HG03025 (cell line): ENCODE results near the gene KIF6.

Experiments used
- ATAC-seq: cut with Tn5 transposase; IDR thresholded peaks from one replicate; pipeline ENCODE4 v1.9.1; 2021; ENCODE audit warnings: mild to moderate bottlenecking, moderate library complexity; ENCODE audit not compliant: unreplicated experiment, low FRiP score

The KIF6 gene

DNA sequence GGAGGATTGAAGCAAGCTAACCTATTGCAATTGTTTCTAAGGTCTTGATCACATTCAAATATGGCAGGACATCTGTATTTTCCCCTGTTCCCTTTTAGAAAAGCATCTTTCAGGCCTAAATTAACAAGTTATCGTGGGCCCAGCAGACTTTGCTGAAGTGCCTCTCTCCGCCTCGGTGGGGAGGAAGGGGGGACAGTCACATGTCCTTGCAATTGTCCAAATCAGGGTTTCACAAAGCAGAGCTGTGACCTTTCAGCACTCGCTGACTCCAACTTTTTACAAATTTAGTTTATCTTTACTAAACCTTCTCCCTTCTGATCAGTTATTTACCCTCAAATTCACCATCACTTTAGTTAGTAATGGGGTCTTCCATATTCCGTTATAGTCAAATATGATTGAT lies 328.4 kb downstream of the KIF6 start:
- no peak for ATAC-seq

DNA sequence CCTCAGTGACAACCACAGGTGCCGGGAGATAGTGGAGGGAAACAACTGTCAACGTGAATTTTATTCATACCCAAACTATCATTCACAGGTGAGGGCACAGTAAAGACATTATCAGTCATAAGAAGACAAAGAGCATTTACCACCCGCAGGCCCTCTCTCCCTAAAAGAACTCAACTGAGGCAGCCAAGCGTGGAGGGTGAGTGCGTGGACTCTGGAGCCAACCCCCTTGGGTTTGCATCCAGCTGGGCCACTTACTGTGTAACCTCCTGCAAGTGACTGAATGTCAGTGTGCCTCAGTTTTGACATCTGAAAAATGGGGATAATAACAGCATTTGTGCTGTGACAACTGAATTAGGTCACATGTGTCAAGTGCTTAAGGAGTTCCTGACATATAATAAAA lies 332.1 kb downstream of the KIF6 start:
- no peak for ATAC-seq

DNA sequence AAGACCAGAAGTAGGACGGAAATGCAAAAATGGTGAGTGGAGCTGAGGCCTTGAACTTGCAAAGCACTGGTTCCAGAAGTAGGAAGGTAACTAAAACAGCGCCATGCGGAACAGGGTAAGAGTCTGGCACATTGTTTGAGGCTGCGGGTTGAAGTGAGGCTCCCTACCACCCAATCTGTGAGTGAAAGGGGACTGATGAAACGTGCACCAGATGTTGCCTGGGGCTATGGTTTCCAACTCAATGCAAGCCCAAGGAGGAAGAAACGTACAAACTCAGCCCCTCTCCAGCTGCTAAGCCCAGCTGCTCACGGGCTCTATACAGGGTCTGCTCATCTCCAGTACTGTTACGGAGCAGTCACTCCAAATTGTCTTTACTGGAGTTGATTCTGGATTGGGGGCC lies 334.0 kb downstream of the KIF6 start:
- no peak for ATAC-seq

DNA sequence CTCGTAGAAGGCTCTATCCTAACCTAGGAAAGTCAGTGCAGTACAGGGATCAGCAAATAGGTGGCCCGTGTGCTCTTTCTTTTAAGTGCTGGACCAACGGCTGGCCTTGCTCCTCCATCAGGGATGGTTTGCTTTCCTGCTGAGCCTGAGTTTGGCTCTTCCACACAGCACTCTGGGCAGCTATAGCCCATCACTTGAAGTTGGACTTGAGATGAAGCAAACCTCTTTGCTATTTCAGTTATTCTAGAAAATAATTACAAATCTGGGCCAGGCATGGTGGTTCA lies 335.8 kb downstream of the KIF6 start:
- no peak for ATAC-seq

DNA sequence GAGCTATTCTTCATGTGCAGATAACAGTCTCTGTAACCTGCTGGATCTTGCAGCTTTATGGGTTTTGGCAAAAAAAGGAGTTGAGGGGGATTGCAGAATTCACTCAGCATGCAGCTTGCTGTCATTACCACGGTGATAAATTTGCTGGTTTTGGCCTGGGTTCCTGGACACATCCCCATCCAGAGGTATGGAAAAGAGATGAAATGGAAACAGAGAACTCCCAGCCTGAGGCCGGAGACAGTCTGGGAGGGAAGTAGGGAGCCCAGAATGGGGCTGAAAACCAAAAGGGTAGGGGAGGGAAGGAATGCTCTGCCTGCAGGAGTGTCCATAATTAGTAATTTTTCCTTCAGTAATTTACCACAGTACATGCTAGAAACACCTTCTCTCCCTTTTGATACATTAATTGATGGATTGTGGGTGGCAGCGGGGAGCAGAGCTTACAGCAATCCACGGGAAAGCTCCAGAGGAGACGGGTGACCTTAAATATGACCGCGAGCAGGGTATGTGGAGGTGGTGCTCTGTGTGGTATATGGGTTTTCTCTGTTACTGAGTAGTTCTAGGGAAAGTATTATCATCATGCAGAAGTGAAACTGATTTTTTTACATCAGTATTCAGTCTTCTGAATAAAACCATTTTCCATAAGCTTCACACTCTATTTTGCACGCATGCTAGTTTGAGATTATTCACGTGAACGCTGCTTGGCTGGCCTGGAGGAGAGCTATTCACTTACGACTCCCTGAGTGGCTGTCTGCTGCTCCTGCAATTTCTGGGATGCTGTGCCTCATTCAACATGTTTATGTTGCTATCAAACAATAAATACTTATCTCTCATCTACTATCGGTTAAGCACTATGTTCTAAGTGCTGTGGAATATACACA lies 336.4 kb downstream of the KIF6 start:
- no peak for ATAC-seq

DNA sequence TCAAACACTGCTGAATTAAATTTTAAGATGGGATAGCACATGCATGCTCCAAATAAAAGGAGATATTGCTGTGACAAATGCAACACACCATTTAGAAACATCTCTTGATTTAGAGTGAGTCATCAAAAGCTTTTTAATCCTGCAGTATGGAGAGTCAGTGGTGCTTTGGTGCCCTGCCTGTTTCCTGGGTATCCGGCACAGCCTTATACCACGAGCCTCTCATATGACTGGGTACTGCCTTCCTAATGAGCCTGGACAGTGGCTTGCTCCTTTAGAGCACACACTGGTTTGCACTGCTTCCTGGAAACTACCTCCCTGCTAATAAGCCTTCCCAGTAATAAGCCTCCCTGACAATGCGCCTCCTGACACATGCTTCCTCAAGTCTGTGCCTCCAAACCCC lies 337.4 kb downstream of the KIF6 start:
- no peak for ATAC-seq

DNA sequence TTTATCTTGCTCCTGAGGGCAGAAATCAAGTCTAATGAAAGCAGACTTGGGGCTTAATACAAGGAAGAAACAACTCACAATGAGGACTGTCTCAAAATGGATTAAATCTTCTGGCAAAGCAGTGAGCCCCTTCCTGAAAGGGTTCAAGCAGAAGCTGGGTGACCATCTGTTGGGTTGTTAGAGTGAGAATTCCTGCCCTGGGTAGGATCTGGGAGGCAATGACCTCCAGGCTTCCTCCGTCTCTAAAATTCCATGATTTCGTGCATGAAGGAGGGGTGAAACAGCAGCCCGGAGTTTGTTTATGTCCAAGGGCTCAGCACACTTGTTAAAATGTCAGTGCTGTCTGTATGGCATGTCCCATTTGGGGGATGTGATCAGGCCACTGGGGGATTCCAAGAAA lies 338.7 kb downstream of the KIF6 start:
- ATAC-seq = no peak

DNA sequence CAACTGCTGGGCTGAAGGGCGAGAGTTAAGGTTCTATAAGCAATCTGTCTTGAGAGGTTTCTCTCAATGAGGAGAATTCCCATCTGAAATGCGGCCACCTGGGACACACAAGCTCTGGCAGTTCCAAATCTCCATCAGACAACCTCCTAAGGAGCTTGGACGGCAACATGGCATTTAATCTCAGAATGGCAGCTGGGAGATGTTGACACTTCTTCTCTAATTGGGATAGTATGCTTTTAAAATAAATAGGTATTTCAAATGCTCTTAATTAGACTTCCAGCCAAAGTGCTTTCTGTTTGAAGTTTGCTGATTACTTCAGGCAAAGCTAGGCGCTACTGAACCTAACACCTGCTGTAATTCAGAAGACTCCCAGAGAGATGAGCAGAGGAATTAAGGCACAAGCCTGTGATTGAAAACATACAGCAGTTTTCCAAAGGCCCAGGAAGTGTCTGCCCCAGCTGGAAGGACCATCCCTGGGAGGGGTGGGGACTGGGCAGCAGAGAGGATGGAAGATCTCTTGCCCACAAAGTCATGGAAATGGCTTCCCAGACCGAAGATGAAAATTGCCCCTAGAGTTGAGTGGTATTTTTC lies 343.6 kb downstream of the KIF6 start:
- ATAC-seq = no peak

DNA sequence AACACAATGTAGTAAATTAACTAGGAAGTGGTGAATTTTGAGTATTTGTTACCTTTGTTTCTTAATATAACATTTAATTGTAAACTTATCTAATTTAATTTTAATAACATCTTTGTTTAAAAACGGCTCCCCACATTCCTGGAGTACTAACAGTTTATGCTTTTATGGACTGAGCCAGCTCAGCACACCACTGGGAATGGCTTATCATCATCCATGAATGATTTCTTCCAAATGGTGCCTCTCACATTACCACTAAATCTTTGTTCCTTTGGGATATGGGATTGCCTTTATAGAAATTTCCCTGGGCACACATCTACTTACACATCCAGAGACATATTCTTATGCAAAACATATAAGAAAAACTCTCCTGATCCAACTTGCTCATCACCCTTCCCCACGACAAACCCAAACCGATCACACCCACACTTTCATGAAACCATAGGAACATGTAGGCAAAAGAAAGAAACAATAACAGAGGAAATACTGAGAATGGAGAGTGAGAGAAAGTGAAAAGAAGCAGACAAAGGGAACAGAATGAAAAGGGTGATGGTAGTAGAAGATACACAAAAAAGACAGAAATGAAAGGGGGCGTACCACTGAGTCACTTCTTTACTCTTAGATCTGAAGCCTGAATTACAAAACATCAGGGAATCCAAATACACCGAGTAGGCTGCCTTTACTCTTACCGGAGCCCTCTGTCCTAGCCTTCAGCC lies 344.2 kb downstream of the KIF6 start:
- no peak for ATAC-seq

DNA sequence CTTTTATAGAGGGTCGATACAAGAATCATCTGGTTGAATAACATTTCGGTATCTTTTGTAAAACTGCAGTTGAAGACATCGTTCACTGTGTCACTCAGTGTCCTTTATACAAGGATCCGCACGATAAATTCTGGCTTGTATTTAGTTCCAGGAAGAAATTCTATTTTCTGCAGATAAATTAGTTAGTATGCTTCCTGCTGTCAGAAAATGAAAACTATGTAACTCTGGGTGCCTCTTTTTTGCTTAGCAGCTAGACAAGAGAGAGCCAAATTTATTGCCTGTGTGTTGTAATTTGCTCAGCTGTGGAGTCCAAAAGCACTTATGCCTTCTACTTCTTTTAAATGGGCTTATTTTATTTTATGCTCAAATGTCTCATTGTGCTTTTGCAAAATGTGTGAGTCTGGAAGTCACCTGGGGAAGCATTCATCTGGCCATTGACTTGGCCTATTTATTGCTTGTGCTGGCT lies 346.2 kb downstream of the KIF6 start:
- no peak for ATAC-seq

DNA sequence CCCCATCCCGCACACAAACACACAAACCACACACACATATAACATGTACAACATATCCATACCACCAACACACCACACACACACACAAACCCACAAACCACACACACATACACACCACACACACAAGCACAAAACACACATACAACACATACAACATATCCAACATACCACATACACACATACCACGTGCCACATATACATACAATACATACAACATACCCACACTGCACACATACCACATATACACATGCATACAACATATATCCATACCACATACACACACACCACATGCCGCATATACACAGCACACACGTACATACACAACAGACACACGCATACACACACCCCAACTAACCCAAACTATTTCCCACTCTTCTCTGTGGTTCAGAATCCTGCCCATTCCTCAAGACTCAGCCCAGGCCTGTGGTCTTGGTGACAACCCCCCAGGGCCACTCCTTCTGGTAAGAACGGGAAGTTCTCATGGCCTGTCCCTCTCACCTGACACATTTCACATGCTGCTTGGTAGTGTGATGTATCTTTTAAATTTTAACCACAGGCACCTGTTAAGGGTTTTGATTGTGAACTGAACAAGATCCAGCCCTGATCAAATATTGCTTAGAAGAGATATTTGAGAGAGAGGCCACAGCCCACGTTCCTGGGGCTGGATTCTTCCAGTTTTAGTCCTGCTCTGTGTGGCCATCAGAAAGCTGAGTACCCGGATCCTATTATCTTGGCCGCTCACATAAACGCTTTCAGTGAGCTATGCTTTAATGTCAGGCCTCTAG lies 346.8 kb downstream of the KIF6 start:
- no peak for ATAC-seq

DNA sequence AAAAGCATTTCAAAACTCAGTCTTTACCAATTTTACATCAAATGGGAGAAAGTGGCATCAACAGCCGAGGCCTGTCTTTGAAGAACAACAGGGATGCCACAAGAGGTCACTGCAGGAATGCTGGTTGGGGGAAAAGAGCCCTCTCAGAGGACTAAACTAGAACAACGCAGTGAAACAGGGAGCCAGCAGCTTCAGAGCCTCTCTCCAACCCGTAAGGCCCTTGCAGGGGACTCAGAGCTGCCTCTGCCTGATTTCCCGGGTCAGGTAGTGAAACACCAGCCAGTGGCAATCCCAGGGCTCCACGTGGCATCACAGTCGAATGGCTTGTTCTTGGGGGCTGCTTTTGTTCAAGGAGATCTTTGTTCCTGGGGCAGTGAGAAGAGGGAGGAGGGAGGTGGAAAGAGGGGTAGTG lies 347.7 kb downstream of the KIF6 start:
- ATAC-seq = no peak

DNA sequence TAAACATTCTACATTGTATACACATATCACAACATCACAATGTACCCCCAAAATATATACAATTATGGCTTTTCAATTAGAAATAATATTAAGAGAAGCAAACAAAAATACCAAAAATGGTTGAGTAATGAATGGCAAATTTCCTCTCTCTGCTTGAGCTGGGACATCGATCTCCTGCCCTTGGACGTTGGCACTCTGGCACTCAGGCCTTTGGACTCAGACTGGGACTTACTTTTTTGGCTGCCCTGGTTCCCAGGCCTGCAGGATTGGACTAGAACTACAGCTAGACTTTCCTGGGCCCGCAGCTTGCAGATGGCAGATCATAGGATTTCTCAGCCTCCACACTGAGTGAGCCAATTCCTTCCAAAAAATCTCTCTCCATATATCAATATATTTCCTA lies 349.8 kb downstream of the KIF6 start:
- no peak for ATAC-seq

DNA sequence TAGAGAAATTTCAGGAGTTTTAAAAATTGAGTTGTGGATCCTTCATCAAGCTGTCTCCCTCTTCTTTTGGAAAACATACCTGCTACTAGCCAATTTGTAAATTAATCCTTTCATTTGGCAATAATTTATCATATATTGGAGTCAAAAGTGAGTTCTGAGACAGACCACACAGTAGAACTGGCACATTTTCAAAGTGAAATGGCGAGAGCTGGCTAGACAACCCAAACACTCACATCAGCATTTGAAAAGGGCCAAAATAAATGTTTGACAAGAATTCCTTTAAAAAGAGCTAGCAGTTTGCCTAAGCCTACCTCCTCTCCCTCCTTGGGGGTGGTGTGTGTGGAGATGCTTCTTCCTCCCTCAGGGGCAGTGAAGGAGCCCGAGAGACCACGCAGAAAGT lies 354.8 kb downstream of the KIF6 start:
- no peak for ATAC-seq

DNA sequence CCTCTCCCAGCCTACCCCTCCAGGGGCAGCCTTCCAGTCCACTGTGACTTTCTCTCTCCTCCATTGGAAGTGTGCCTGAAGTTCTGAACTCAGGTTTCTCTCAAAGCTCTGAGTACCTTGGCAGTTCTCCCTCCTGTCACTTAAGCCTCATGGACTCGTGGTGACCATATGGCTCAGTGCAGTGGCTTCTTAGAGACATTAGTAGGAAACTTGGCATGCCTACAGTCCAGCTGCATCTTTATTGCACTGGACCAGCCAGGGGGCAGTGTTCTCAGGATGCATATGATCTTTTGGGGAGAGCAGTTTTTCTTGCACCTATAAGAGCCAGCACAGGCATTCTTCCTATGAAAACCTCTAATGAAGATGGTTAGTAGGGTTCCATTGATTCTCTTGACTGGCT lies 355.2 kb downstream of the KIF6 start:
- no peak for ATAC-seq

DNA sequence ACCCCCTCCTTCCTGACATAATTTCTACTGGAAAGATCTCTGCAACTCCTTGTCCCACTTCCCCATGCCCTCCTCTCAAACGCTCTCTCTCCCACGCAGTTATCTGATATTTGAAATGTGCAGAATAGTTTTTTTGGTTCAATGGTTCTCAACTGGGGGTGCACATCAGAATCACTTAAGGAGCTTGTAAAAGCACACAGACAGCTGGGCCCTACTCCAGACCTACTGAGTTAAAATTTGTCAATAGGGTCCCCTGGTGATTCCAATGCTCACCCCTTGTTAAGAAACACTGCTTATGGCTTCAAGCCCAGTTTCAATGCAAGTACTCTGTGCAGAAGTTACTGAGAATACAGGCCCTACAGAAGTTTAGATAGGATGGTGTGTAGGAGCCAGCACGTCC lies 357.5 kb downstream of the KIF6 start:
- no peak for ATAC-seq

DNA sequence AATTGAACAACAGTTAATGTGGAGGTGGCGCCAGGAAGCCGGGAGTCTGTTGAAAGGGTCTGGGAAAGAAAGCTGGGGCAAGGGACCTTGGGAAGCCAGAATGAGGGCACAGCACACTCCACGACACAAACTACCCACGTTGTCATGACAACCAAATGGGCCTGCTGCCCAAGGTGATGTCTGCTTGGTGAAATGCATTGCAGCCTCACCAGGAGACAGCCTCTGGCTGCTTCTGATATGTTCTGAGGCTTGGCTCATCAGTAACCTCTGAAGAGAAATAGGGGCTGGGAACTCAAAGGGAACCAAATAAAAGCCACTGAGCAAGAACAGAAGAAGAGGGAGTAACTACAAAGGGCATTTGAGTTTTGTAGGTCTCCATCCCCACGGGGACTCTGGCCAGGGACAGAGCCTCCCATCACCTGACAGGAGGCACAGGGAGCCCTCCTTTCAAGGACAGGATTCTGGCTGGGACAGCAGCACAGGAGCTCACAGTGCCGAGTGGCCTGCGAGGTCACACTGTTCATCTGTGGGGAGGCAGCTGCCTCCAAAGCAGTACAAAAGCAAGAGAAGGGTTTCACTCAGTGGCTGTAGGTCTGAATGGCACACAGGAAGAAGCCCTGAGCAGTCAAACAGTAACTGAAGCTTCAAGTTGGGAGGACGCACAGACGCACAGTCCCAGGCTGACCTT lies 358.1 kb downstream of the KIF6 start:
- no peak for ATAC-seq

DNA sequence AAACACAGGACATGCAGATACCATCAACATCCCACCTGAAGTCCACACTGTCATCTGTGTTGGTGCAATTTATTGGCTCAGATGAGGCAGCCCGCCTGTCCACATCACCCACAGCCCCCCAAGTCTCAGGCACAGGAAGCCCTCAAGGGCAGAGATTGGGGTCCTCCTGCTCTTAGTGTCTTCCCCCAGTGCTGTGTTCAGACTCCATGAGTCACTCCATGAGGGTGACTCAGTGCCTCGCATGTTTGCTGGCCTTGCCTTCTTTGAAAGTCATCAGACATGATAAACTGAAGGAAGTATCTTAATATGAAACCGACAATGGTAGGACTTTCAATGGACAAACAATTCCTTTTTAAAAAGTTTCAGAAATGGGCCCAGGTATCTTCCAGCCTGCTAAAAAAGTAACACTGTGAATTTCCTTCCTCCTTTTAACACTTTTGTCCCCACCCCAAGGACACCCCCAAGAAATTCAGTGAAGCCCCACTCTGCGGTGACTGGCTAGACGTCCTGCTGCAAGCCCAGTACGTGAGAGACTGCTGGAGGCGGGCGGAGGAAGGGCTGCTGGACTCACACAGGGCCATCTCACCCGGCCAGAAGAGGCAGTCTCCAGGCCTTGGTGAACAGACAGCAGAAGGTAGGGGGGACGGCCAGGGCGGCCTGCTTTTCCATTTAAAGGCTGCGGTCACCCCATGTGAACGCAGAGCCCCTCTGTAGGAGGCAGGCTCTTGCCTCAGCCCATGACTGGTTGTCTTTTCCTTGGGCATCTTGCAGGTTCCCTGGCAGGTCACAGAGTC lies 359.7 kb downstream of the KIF6 start:
- no peak for ATAC-seq

DNA sequence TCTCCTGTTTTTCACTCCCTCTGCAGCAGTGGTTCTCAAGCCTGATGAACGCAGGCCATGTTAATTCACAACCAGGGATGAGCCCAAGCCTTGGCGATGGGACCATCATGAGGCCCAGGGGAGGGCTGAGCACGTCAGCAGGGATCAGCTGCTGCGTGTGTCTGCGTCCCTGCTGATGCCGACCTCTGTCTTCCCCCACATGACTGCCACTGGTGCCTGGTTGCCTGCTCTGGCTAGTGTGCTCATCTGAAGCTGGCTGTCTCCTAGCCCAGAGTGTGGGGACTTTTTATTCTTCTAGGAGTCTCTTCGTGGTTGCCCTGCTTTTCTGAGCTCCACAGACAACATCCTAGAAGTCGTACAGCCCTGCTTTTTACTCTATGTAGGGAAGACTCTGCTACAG lies 361.9 kb downstream of the KIF6 start:
- ATAC-seq = no peak

DNA sequence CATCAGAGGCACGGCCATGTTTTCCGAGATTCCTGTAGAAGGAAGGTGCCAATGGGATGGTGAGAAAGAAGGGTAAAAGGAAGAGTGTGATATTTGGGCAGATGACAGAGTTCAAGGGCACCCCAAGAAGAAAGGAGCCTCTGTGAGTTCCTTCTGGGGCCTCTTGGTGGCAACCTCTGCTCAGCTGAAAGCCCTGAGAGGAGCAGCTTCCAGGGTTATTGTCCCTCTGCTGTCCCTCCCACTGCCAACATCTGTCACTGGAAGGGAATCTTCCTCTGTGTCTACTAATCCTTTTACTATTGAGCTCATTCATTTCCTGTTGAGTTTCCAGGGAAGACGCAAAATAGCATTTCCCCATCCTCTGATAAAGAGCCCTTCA lies 362.7 kb downstream of the KIF6 start:
- ATAC-seq = no peak
